KMS-11 (cell line): ENCODE data around the gene MSI1.

Experiments
- H2AFZ ChIP-seq: fragments of 200-600 bp; sonication (generic); 2 replicates; pipeline ENCODE4 v1.6.1; 2016; ENCODE audit warnings: antibody characterized with exemption, mixed run types, low read depth
- H3K27ac ChIP-seq: fragments of 200-600 bp; sonication (generic); 2 replicates; pipeline ENCODE4 v1.6.1; 2016; ENCODE audit warnings: mild to moderate bottlenecking, mixed run types
- H3K27me3 ChIP-seq: fragments of 200-600 bp; sonication (generic); 2 replicates; pipeline ENCODE4 v1.6.1; 2017; ENCODE audit warnings: mild to moderate bottlenecking, low read depth, mixed run types, moderate library complexity; ENCODE audit not compliant: insufficient read depth
- H3K36me3 ChIP-seq: fragments of 200-600 bp; sonication (generic); 2 replicates; pipeline ENCODE4 v1.6.1; 2017; ENCODE audit warnings: mild to moderate bottlenecking, mixed run types; ENCODE audit not compliant: insufficient read depth
- H3K4me1 ChIP-seq: fragments of 200-600 bp; sonication (generic); 2 replicates; pipeline ENCODE4 v1.6.1; 2016; ENCODE audit warnings: mild to moderate bottlenecking, low read depth, mixed run types; ENCODE audit not compliant: poor library complexity, severe bottlenecking
- H3K4me2 ChIP-seq: fragments of 200-600 bp; sonication (generic); 2 replicates; pipeline ENCODE4 v1.7.0; 2016; ENCODE audit warnings: mild to moderate bottlenecking, mixed run types
- H3K4me3 ChIP-seq: fragments of 200-600 bp; sonication (generic); IDR thresholded peaks from 2 replicates; pipeline ENCODE4 v1.6.1; 2017; ENCODE audit warnings: low read depth, low read length, mixed read lengths; ENCODE audit not compliant: insufficient read depth
- H3K79me2 ChIP-seq: fragments of 200-600 bp; sonication (generic); 2 replicates; pipeline ENCODE4 v1.6.1; 2016; ENCODE audit warnings: low read depth, mixed run types; ENCODE audit not compliant: insufficient read depth
- H3K9ac ChIP-seq: fragments of 200-600 bp; sonication (generic); 2 replicates; pipeline ENCODE4 v1.6.1; 2016; ENCODE audit warnings: mild to moderate bottlenecking, mixed run types
- H4K20me1 ChIP-seq: fragments of 200-600 bp; sonication (generic); 2 replicates; pipeline ENCODE4 v1.6.1; 2016; ENCODE audit warnings: mild to moderate bottlenecking, mixed run types; ENCODE audit not compliant: insufficient read depth
- TF ChIP-seq, protein P1 (sequence below): fragments of 200-600 bp; sonication (generic); conservative IDR thresholded peaks from 2 replicates; pipeline ENCODE4 v1.6.1; 2017; ENCODE audit warnings: low read depth, mild to moderate bottlenecking, antibody characterized with exemption, low read length, moderate library complexity, mixed read lengths

The MSI1 gene

DNA sequence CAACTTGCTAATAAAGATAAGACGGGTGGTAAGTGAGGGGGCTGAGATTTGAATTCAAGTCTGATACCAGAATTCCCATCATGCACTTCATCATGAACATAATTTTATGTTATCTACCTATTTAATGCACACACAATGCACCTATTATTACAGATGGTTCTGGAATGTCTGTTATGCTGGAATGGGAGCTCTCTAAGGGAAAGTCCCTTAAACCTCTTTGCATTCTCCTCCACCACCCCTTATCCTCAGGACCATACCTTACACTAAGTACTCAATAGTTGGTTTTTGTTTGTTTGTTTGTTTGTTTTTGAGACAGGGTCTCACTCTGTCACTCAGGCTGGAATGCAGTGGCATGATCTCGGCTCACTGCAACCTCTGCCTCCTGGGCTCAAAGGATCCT lies 7.0 kb upstream of the MSI1 start:
- H3K4me2 ChIP-seq, result no peak overlapping the region
- H3K9ac ChIP-seq, result no peak overlapping the region
- no peak overlapping the region for H2AFZ ChIP-seq
- TF ChIP-seq, protein P1, sequence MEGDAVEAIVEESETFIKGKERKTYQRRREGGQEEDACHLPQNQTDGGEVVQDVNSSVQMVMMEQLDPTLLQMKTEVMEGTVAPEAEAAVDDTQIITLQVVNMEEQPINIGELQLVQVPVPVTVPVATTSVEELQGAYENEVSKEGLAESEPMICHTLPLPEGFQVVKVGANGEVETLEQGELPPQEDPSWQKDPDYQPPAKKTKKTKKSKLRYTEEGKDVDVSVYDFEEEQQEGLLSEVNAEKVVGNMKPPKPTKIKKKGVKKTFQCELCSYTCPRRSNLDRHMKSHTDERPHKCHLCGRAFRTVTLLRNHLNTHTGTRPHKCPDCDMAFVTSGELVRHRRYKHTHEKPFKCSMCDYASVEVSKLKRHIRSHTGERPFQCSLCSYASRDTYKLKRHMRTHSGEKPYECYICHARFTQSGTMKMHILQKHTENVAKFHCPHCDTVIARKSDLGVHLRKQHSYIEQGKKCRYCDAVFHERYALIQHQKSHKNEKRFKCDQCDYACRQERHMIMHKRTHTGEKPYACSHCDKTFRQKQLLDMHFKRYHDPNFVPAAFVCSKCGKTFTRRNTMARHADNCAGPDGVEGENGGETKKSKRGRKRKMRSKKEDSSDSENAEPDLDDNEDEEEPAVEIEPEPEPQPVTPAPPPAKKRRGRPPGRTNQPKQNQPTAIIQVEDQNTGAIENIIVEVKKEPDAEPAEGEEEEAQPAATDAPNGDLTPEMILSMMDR, result no peak
- peaks cover 4% of the 10 kb centered on the region; the same call in 1 of the 2 replicates for H3K27me3 ChIP-seq
- H4K20me1 ChIP-seq, result no peaks in the 10 kb centered on the region
- peaks cover 12% of the 10 kb centered on the region for H3K4me1 ChIP-seq
- no peaks in the 10 kb centered on the region for H3K79me2 ChIP-seq
- H3K27ac ChIP-seq, result no peak overlapping the region
- no peaks in the 10 kb centered on the region for H3K36me3 ChIP-seq
- no peak overlapping the region for H3K4me3 ChIP-seq

GRCh38 chr12:120373683-120374082 lies 4.7 kb upstream of the MSI1 start:
- Histone ChIP-seq H3K4me3 (no peak overlapping the region), H3K36me3 (no peaks in the 10 kb centered on the region), H3K27me3 (peaks cover 17% of the 10 kb centered on the region), H3K27ac (no peak overlapping the region), H2AFZ (no peak overlapping the region), H3K4me1 (peaks cover 12% of the 10 kb centered on the region), H3K9ac (no peak overlapping the region), H4K20me1 (no peaks in the 10 kb centered on the region), H3K79me2 (no peaks in the 10 kb centered on the region), H3K4me2 (no peak overlapping the region)
- TF ChIP-seq, protein P1, result no peak

- H3K4me3 ChIP-seq, result no peak overlapping the region
- H2AFZ ChIP-seq, result no peak overlapping the region
- H3K9ac ChIP-seq, result no peak overlapping the region
- no peaks in the 10 kb centered on the region for H3K4me1 ChIP-seq
- no peaks in the 10 kb centered on the region for H3K36me3 ChIP-seq
- no peaks in the 10 kb centered on the region for H4K20me1 ChIP-seq
- no peak overlapping the region for H3K4me2 ChIP-seq
- TF ChIP-seq, protein P1, result no peak
- no peaks in the 10 kb centered on the region for H3K79me2 ChIP-seq
- H3K27ac ChIP-seq, result no peak overlapping the region
- H3K27me3 ChIP-seq, result peaks cover 28% of the 10 kb centered on the region
These were observed 1.6 kb upstream of the MSI1 start for GRCh38 chr12:120370343-120371243.

DNA sequence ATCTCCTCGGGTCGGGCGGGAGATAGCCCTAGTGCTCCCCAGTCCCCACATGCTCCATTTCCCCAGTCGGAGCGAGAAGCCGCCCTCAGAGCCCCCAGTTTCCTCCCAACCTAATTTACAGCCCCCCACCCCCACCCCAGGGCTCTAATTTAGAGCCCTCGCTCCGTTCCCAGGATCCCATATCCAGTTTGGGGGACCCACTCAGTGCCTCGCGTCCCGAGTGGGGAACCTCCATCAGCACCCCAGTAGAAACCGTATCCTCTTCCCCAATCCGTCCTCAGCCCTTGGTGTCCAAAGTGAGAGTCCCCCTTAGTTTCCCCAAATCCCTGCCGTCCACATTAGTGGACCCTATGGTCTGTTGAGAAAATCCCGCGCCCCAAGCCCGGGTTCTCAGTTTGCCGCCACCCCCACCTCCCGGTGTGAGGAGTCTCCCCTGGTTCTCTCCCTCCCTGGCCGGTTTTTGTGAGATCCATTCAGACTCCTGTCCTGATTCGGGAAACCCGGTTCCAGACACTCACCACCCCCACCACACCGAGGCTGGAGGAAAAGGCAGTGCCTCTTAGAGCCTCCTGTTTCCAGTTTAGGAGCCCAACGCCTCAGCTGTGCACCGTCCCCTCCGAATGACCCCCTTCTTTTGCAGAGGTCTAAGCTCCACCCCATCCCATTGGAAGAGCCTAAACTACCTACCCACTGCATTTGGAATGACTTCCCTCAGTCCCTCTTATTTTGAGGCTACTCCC lies 809 bp upstream of the MSI1 start:
- H2AFZ ChIP-seq, result no peak overlapping the region
- H3K36me3 ChIP-seq, result no peaks in the 10 kb centered on the region
- TF ChIP-seq, protein P1, result no peak
- no peaks in the 10 kb centered on the region for H3K79me2 ChIP-seq
- H3K4me3 ChIP-seq, result no peak overlapping the region
- H3K27me3 ChIP-seq, result peaks cover 28% of the 10 kb centered on the region
- H3K4me2 ChIP-seq, result no peak overlapping the region
- H3K9ac ChIP-seq, result no peak overlapping the region
- no peaks in the 10 kb centered on the region for H4K20me1 ChIP-seq
- no peaks in the 10 kb centered on the region for H3K4me1 ChIP-seq
- H3K27ac ChIP-seq, result no peak overlapping the region
